CD4-positive, alpha-beta T cell treated with Interleukin-6 at 100 ng/mL for 8 hours (primary cell): ENCODE data around the gene PKDCC.

Experiments
- DNase-seq: peaks from one replicate; pipeline ENCODE4 v3.0.0-alpha.2; 2020; ENCODE audit warnings: mixed read lengths, low spot score

The PKDCC gene

DNA sequence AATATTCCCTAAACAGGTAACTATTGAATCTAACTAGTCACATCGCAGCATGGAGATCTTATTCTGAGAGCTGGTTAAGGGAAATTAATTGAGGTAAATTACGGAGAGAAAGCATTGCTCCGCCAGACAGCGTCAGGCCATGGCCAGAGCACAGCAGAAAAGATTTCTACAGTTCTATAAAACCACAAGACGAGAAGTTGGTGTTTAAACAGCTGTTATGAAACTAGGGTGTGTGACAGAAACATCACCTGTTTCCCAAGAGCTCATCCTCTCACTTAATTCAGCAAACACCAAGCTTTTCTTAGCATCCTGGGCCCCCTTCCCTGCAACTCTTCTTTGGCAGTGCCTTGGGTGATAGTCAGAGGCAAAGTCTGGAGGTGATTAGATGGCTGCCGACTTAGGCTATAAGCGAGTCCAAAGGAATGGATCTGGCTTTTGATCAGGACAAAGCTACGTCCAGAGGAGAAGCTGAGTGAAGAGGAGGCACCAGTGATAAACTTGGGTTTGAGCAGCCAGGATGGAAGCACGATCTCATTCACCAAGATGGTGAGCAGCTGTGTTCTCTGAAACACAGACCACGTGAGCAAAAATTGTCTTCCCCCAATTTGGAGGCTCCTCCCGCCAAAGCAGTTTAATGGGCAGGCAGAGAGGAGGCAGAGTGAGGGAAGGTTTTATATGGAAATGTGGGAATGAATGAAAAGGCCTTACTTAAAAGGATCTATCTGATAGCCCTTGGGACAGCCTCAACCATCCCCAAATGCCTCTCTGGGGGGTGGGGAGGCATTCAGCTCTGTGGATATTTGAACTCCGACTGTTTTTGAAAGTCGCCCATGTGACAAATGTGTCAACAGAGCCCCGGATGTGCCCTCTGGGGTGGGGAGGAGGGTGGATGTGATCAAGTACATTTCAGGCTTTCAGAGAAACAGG lies 57.8 kb downstream of the PKDCC start:
- peak; percentile 89 for DNase-seq

DNA sequence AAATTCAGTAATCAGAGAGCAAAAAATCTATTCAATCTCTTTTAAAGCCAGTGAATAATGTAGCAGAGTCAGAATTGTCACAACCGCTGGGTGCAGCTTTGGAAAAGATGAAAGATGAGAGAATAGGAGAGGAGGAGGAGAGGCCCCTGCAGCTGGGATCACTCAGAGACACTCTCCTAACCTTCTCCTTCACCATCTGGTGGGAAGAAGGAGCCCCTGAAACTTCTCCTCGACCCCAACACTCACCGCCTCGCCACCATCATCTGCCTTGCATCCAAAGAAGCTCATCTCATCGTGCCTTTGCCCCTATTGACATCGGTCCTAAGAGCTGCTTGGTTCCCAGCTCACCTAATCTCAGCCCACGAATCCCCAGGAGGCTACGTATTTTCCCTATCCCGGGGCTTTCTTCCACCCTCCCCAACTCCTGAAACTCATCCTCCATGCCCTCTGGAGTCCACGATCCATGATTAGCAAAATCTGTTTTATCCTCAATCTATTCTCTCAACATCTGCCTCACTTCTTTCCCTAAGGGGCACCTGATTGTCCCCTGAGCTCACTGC lies 58.5 kb downstream of the PKDCC start:
- DNase-seq = no peak

DNA sequence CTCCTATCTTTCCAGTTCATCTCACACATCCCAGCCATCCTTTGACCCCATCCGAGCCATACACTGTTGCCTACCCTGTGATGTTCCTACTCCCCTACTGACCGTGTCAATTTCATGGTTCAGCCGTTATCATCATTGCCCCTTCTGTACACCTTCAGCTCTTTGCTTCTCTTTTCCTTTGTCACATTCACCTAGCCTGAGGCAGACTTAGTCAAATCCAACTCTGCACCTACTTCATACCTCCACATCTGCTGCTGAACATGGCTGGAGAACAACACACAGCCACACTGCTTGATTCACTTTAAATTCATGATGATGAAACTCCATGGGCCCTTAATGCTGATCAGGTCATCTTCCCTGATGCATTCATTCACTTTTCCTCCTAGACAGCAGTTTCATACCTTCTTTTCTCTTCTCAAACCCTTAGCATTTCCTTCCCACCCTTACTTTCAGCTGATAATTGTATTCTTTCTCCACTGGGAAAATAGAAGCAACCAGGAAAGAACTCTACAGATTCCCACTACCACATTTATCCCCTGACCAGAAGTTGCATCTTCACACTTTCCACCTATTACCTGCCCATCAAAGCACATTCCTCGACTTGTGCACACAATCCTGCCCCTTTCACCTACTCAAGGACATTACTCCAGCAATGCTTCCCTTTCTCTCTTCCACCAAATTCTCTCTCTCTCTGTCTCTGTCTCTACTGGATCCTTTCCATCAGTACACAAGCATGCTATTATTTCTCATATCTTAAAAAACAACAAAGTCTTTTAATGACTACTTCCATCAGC lies 59.6 kb downstream of the PKDCC start:
- no peak for DNase-seq
